Measurements from ENCODE around the gene NCOA5.
A peak's percentile ranks its signal among the peaks of the same experiment; 100 is the strongest.

GRCh38 chr20:46088409-46089166 lies 1.2 kb downstream of the NCOA5 start:
- TF ChIP-seq EZH2 (IDR thresholded peaks at IDR 0.05; ENCODE audit: low read length, unreplicated experiment), result no peak
- 0 out of 2 replicates have a peak, but pooled peaks have one; percentile 16 for TF ChIP-seq CTCF (conservative IDR thresholded peaks at IDR 0.05; ENCODE audit: low read depth, low read length)
- no peak for TF ChIP-seq EZH2phosphoT487 (IDR thresholded peaks at IDR 0.05; ENCODE audit: borderline replicate concordance, low read length)
